IPS-20b (cell line): ENCODE data around the gene GALNT11.

Experiments
- H3K27ac ChIP-seq: one replicate; pipeline ENCODE4 v1.5.1; 2013; ENCODE audit warnings: low read length
- H3K27me3 ChIP-seq: 2 replicates; pipeline ENCODE4 v1.6.1; 2013; ENCODE audit warnings: mild to moderate bottlenecking, low read length, inconsistent platforms; ENCODE audit not compliant: insufficient read depth
- H3K36me3 ChIP-seq: 2 replicates; pipeline ENCODE4 v1.6.1; 2013; ENCODE audit warnings: low read depth, mild to moderate bottlenecking, inconsistent platforms, low read length, moderate library complexity; ENCODE audit not compliant: insufficient read depth
- H3K4me1 ChIP-seq: 2 replicates; pipeline ENCODE4 v1.6.1; 2013; ENCODE audit warnings: mild to moderate bottlenecking, control low read depth, inconsistent platforms, low read length, moderate library complexity; ENCODE audit not compliant: insufficient read depth
- H3K4me3 ChIP-seq: 2 replicates; pipeline ENCODE4 v1.5.1; 2013; ENCODE audit warnings: mild to moderate bottlenecking, low read length, inconsistent platforms
- H3K9ac ChIP-seq: 2 replicates; pipeline ENCODE4 v1.6.1; 2013; ENCODE audit warnings: low read depth, mild to moderate bottlenecking, inconsistent platforms, low read length, moderate library complexity
- H3K9me3 ChIP-seq: 2 replicates; pipeline ENCODE4 v1.6.1; 2013; ENCODE audit warnings: mild to moderate bottlenecking, low read depth, low read length, inconsistent platforms; ENCODE audit not compliant: insufficient read depth

GALNT11 gene

DNA sequence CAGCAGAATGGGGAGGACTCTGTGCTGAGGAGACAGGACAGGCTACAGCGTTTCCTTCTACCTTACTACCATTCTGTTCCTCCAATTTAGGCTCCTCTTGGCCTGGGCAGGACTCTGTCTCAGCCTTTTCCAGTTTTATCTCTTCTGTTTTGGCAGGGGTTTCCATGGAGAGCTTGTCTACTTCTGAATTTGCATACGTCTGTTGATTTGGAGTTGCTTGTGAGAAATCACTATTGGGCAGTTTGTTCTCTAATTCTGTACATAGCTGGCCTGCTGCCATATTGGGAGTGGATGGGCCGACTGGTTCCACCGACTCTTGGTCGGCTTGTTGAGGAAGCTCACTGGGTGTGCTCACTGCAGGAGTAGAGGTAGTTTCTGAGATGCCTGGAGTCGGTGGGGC is 136.8 kb downstream of the GALNT11 start:
- no peaks in the 10 kb centered on the region for H3K4me1 ChIP-seq
- no peaks in the 10 kb centered on the region for H3K27me3 ChIP-seq
- H3K4me3 ChIP-seq, result no peak overlapping the region
- no peaks in the 10 kb centered on the region for H3K9me3 ChIP-seq
- peaks cover 84% of the 10 kb centered on the region for H3K36me3 ChIP-seq
- H3K27ac ChIP-seq, result no peak overlapping the region
- H3K9ac ChIP-seq, result no peak overlapping the region
